ENCODE data around the gene AP1S1.
A peak's percentile ranks its signal among the peaks of the same experiment; 100 is the strongest.

GRCh38 chr7:101156277-101156676 lies 2.0 kb downstream of the AP1S1 start:
- TF ChIP-seq EZH2 (IDR thresholded peaks at IDR 0.05; ENCODE audit: borderline replicate concordance, low read depth, low read length, severe bottlenecking) (no peak), CTCF (IDR thresholded peaks at IDR 0.05; ENCODE audit: borderline replicate concordance, extremely low read depth, low read length, poor library complexity, severe bottlenecking) (peak; percentile 26)
